Activated CD4-positive, alpha-beta T cell treated with anti-CD3 and anti-CD28 coated beads, Interleukin-2, Interleukin-4, amounts not matched to agents 100 ng/mL and 50 ng/mL, durations not matched to agents 16 hours and 8 hours (primary cell): ENCODE results near the gene TEDDM1.
"Not testable (repeated sequence)": the region's sequence is repeated elsewhere in the genome, so short reads cannot be mapped to it uniquely, and the experiment has no call there.

ENCODE experiments used
- DNase-seq: peaks from one replicate; pipeline ENCODE4 v3.0.0-alpha.2; 2020; ENCODE audit warnings: low spot score

The TEDDM1 gene, protein sequence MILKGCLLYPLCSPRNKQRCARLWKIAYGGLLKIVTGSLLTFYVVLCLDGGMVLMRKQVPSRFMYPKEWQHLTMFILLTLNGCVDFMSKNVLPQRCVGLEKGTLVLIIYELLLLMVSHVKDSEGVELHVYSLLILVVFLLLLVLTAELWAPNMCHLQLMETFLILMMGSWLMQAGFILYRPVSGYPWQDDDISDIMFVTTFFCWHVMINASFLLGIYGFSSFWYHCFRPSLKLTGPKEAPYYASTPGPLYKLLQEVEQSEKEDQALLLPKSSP

DNA sequence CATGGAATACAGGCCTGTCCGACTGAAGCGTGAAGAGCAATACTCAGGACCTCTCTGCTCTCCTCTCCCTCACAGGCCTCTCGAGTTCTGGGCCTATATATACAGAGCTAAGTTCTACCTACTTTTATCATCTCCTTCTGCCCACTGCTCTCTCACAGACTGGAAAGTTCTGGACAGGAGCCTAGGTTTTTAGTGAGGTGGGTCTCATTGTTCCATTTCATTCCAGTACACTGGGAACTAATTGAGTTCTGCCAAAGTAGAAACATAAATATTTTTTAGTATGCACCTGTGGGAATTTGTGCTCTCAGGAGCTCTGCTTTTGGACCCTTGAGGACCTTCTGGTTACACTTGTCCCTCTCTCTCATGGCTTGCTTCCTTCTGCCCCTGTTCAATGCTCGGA, at the start of gene TEDDM1:
TSS of gene TEDDM1 (minus strand) at position 101 of the 400 bp plus-strand sequence. CDS start 182 bp downstream, outside the sequence.
- DNase-seq = no peak

- no peak for DNase-seq
These were observed 49.6 kb upstream of the TEDDM1 start, which contains the start of gene RGSL1 for GRCh38 chr1:182450087-182450486. RGSL1 (plus strand) TSS chr1:182450146; CDS start chr1:182450166, 20 bp downstream.

- DNase-seq = no peak
These were observed 47.2 kb upstream of the TEDDM1 start for GRCh38 chr1:182447660-182448059.

GRCh38 chr1:182447124-182447523, 46.7 kb upstream of the TEDDM1 start:
- not testable (repeated sequence) for DNase-seq

- DNase-seq = peak; percentile 46
These were observed 45.7 kb upstream of the TEDDM1 start for GRCh38 chr1:182446033-182446669.

DNA sequence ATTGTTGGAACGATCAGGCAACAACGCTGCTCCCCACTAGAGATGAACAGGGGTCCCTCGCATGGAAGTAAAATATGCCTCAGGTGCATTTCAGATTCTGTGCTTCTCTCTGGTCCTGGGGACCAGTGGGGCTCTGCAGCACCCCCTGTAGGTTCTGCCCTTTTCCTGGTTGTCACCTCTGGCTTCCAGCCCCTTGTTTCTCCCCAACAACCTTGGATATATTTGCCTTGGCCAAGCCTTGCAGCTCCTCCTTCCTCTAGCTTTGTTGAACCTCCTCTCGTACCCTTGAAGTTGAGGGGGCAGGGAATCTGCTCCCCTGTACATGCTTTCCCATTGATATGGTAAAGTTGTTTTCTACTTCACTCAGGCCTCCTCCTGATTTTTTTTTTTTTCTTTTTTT, 44.0 kb upstream of the TEDDM1 start:
- no peak for DNase-seq

DNA sequence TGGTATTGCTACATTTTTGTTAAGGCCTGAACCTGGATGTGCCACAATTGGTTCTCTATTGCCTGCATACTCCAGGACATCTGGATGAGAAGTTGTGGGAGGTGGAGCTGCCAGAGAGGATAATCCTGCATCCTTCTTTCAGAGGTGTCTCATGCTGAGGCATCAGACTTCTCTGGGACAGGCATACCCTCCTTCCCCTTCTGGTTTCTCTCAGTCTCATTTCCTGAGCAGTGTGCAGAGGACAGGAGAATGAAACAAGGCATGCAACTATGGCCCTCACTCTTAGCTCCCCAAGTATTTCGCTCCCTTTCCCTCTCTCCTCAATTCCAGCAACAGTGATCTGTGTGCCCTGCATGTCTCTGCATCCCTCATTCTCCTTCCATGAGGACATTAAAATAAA, 41.9 kb upstream of the TEDDM1 start:
- no peak for DNase-seq

DNA sequence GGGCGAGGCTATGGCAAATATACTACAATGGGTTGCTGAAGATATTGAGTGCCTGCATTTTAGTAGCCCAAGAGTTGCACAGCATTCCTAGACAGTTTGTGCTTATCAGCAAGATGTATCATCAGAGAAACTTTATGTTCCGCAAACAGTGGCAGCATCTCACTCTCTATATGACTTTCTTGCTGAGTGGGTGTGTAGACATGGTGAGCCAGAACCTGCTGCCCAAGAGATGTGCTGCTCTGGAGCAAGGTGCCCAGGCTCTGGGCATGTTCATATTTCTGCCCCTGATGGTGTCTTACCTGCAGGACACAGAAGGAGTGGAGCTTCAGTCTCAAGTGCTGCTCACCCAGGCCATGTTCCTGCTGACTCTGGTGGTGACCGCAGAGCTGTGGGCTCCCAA, 41.3 kb upstream of the TEDDM1 start:
- DNase-seq = no peak

- DNase-seq = no peak
These were observed 37.9 kb upstream of the TEDDM1 start for GRCh38 chr1:182438326-182438725.

DNA sequence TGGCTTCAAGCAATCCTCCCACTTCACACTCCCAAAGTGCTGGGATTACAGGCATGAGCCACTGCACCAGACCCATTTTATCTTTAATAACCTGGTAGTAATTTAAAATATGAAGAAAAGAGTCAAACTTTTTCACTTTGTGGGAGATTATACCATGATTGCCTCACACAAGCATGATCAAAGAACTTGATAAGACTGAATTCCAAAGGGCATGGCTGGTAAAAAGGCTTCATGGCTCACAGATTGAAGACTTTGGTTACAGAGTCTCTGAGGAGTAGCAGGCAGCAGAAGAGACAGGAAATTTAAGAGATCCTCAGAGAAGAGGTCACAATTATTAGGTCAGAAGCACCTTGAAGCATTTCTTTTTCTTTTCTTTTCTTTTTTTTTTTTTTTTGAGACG, 33.1 kb upstream of the TEDDM1 start:
- no peak for DNase-seq

GRCh38 chr1:182431278-182431677, 30.8 kb upstream of the TEDDM1 start:
- DNase-seq = no peak

DNA sequence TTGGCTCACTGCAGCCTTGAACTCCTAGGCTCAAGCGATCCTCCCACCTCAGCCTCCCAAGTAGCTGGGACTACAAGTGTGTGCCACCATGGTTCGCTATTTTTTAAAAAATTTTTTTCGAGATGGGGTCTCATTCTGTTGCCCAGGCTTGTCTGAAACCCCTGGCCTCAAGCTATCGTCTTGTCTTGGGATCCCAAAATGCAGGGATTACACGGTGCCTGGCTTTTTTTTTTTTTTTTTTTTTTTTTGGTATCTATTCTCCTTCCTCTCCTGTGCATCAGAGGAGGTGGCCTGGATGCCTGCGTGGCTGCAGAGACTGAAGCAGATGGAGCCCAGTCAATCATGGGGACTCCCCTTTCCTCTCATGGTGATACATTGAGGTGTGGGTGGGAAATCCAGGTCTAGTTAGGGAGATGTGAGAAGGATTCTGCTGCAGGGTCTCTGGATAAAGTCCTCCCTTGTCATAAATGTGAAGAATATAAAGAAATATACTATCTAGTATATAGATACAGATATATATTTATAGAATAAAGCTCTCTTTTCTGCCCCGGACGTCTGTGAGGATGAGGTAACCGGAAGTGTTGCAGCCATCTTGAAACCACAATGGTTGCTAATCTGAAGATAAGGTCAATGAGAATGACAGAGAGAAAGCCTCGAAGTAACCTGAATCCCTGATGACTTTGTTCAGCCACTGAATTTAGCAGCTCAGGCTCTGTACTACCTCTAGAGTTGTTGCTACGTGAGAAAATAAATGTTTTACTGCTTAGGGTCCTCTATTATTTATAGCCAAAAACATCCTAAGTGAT, 30.0 kb upstream of the TEDDM1 start:
- peak; percentile 65 for DNase-seq

- DNase-seq = peak; percentile 7
These were observed 27.6 kb upstream of the TEDDM1 start for GRCh38 chr1:182428043-182428442.

DNA sequence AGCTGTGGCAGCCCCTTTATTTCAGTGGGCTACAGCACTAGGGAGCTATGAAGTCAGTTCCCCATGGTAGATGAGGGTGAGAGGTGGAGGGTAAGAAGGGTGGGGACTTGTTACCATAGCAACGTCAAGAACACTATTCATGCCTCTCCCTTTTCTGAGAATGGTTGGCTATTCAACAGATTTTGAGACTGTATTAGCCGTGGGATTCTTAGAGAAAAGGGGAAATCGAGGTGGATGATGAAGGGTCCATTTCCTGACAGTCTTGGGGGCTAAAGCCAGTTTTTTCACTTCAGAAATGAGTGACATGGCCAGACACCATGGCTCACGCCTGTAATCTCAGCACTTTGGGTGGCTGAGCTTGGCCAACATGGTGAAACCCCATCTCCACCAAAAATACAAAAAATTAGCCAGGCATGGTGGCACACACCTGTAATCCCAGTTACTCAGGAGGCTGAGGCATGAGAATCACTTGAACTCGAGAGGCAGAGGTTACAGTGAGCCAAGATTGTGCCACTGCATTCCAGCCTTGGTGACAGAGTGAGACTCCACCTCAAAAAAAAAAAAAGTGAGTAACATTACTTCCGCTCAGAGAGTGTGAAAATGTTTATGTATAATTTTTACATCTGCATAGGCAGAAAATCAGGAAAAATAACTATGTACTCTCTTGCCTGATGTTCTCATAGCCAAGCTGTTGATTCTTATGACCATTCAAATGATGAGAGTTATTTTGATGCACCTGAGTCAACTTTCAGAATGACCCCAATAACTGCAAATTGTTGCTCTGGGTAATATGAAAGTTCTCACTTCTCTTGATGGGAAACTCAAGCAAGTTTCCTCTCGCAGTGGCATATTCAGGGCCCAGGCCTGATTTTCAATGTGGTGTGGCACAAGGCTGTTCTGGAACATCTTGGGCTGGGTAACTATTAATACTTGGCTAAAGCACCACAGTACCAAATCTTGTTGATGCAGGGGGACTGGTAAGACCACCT, 26.3 kb upstream of the TEDDM1 start:
- DNase-seq = peak; percentile 9

DNA sequence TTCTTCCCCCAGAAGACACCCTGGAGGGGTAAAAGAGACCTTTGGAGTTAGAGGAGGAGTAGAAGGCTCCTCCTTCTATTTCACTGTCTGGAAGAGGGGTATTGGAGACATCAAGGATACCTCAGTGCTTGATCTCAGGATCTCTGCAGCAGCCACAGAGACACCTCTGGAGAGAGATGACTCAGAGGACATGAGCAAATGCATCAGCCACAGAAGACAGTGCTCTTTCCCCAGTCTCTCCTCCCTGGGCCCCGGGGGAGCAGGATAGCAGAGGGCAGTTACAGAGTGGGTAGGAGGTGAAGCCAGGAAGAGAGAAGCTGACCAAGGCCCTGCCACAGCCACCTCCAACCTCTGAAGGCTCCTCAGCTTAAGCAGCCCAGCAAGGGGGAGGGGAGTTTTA, 15.3 kb upstream of the TEDDM1 start:
- peak; percentile 23 for DNase-seq

DNA sequence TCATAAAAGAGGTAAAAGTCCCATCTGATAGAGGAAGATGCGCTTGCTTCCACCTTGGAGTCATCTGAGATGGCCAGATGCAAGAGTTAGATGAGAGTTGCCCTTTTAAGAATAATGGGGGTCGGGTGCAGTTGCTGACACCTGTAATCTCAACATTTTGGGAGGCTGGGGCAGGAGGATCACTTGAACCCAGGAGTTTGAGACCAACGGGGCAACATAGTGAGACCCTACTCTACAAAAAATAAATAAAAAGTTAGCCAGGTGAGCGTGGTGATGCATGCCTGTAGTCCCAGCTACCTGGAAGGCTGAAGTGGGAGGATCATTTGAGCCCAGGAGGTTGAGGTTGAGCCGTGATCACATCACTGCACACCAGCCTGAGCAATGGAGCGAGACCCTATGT, 13.5 kb upstream of the TEDDM1 start:
- DNase-seq = no peak

- no peak for DNase-seq
These were observed 13.0 kb upstream of the TEDDM1 start for GRCh38 chr1:182413486-182413885.

GRCh38 chr1:182410620-182411273, 10.3 kb upstream of the TEDDM1 start:
- no peak for DNase-seq

GRCh38 chr1:182410138-182410537, 9.7 kb upstream of the TEDDM1 start:
- no peak for DNase-seq

DNA sequence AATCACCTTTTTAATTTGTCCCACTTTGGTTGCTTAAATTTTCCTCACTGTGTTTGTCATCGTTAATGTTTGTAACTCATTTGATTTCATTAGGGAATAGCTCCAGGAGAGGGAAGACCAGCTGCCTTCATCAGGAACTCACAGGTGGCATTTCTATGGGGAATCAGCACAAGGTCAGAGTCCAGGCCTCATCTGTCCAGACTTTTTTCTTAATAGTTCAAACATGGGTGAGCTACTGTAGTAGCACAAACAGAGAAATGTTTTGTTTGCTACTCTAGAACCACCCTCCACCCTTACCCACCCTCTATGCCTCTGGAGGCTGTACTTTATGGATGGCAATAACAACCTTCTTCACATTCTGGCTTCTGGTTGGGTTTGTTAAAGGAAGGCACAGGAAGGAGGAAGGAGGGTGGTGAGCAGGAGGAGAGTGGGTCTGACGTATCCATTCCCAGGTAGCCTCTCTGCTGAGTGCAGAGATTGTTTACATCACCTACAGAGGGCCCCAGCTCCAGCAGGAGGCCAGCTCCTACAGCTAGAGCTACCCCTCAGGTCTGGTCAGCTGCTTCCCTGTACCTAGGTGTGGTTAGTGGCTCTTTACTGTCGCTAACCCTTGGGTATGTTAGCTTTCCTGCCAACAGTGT, 8.1 kb upstream of the TEDDM1 start:
- DNase-seq = no peak

- DNase-seq = no peak
These were observed 7.3 kb upstream of the TEDDM1 start for GRCh38 chr1:182407724-182408123.
